IMR-90 (cell line): ENCODE measurements around the gene SLC4A4. TPM values are rescaled to one million over a fixed set of nuclear protein-coding genes. Genes with fewer than 3 reads are reported as not detected.
A peak's percentile ranks its signal among the peaks of the same experiment; 100 is the strongest.

Experiments
- ATAC-seq: fragments of 200-7000 bp; cut with Tn5 transposase; 2 replicates; pipeline ENCODE4 v1.9.1; 2020; ENCODE audit warnings: low read depth, mild to moderate bottlenecking, moderate library complexity
- BruUV-seq: library from RNA; stranded (reverse); fragments of 400-500 nt; replicated peaks from 2 replicates; lab custom pipeline; 2021; lab: Mats Ljungman, UMichigan
- CTCF ChIA-PET: fragments of 300-600 bp; formaldehyde crosslinking; extraction: SDS; loops from one replicate; lab custom pipeline; 2021; ENCODE audit warnings: antibody characterized with exemption; lab: Yijun Ruan, JAX
- POLR2A ChIA-PET: fragments of 300-600 bp; sonication (Branson Sonifier 250); formaldehyde crosslinking; loops from one replicate; lab custom pipeline; 2022; ENCODE audit warnings: antibody characterized with exemption; ENCODE audit not compliant: unreplicated experiment; lab: Charles Lee
- DNase-seq: peaks from one replicate; pipeline ENCODE4 v3.0.0; 2013
- H2AFZ ChIP-seq: replicated peaks from 2 replicates; pipeline ENCODE3; 2013; ENCODE audit warnings: low read length, mild to moderate bottlenecking; ENCODE audit not compliant: poor library complexity
- H2AK5ac ChIP-seq: 2 replicates; pipeline ENCODE4 v1.6.1; 2013; ENCODE audit warnings: low read depth, low read length, inconsistent platforms
- H2AK9ac ChIP-seq: replicated peaks from 2 replicates; pipeline ENCODE3; 2013; ENCODE audit warnings: mild to moderate bottlenecking, low read depth, low read length, moderate library complexity; ENCODE audit not compliant: poor library complexity
- H2BK120ac ChIP-seq: 2 replicates; pipeline ENCODE4 v1.6.1; 2013; ENCODE audit warnings: low read depth, low read length, inconsistent platforms
- H2BK15ac ChIP-seq: 3 replicates; pipeline ENCODE4 v1.6.1; 2013; ENCODE audit warnings: low read depth, low read length, inconsistent platforms
- H2BK20ac ChIP-seq: 2 replicates; pipeline ENCODE4 v1.6.1; 2013; ENCODE audit warnings: low read depth, mild to moderate bottlenecking, inconsistent platforms, low read length, moderate library complexity
- H2BK5ac ChIP-seq: 2 replicates; pipeline ENCODE4 v1.6.1; 2013; ENCODE audit warnings: mild to moderate bottlenecking, low read depth, low read length, inconsistent platforms; ENCODE audit not compliant: poor library complexity, severe bottlenecking
- H3K14ac ChIP-seq: replicated peaks from 2 replicates; pipeline ENCODE4 v1.6.1; 2013; ENCODE audit warnings: low read depth, low read length, inconsistent platforms
- H3K18ac ChIP-seq: 2 replicates; pipeline ENCODE4 v1.6.1; 2013; ENCODE audit warnings: low read depth, low read length, control low read depth
- H3K23ac ChIP-seq: 2 replicates; pipeline ENCODE4 v1.6.1; 2013; ENCODE audit warnings: low read depth, low read length, inconsistent platforms
- H3K27ac ChIP-seq: 2 replicates; pipeline ENCODE4 v1.5.1; 2013; ENCODE audit warnings: mild to moderate bottlenecking, control low read depth, low read length; ENCODE audit not compliant: insufficient read depth
- H3K27me3 ChIP-seq: 2 replicates; pipeline ENCODE4 v1.6.1; 2013; ENCODE audit warnings: low read length; ENCODE audit not compliant: control insufficient read depth, insufficient read depth
- H3K36me3 ChIP-seq: 2 replicates; pipeline ENCODE4 v1.6.1; 2013; ENCODE audit warnings: low read length, mixed read lengths; ENCODE audit not compliant: control insufficient read depth, insufficient read depth
- H3K4ac ChIP-seq: 2 replicates; pipeline ENCODE4 v1.6.1; 2013; ENCODE audit warnings: low read depth, low read length, inconsistent platforms
- H3K4me1 ChIP-seq: 2 replicates; pipeline ENCODE4 v1.6.1; 2013; ENCODE audit warnings: low read length, mixed read lengths; ENCODE audit not compliant: control insufficient read depth, insufficient read depth
- H3K4me2 ChIP-seq: 2 replicates; pipeline ENCODE4 v1.6.1; 2013; ENCODE audit warnings: low read depth, mild to moderate bottlenecking, control low read depth, low read length, moderate library complexity
- H3K4me3 ChIP-seq: 2 replicates; pipeline ENCODE4 v1.5.1; 2013; ENCODE audit warnings: low read depth, mild to moderate bottlenecking, control low read depth, low read length, moderate library complexity; ENCODE audit not compliant: insufficient read depth
- H3K56ac ChIP-seq: 2 replicates; pipeline ENCODE4 v1.6.1; 2013; ENCODE audit warnings: low read length, inconsistent platforms; ENCODE audit not compliant: insufficient read depth; ENCODE audit errors: extremely low read depth
- H3K79me1 ChIP-seq, 2 experiments: 2 replicates each; pipeline ENCODE4 v1.6.1; 2013; ENCODE audit warnings: low read length in 2 of 2, inconsistent platforms in 1 of 2, low read depth in 1 of 2
- H3K9ac ChIP-seq: 2 replicates; pipeline ENCODE4 v1.6.1; 2013; ENCODE audit warnings: low read depth, low read length, control low read depth
- H3K9me1 ChIP-seq: 2 replicates; pipeline ENCODE4 v1.6.1; 2013; ENCODE audit warnings: low read length, inconsistent platforms; ENCODE audit not compliant: insufficient read depth
- H3K9me3 ChIP-seq: 2 replicates; pipeline ENCODE4 v1.6.1; 2013; ENCODE audit warnings: low read length; ENCODE audit not compliant: control insufficient read depth, insufficient read depth
- H4K20me1 ChIP-seq: 2 replicates; pipeline ENCODE4 v1.6.1; 2013; ENCODE audit warnings: low read length, inconsistent platforms; ENCODE audit not compliant: insufficient read depth
- H4K5ac ChIP-seq: 2 replicates; pipeline ENCODE4 v1.6.1; 2013; ENCODE audit warnings: mild to moderate bottlenecking, low read depth, low read length, control low read depth
- H4K8ac ChIP-seq, 2 experiments: 2 replicates each; pipeline ENCODE4 v1.6.1; 2013; ENCODE audit warnings: low read depth in 2 of 2, low read length in 2 of 2, control low read depth in 1 of 2, inconsistent platforms in 1 of 2
- H4K91ac ChIP-seq: 2 replicates; pipeline ENCODE4 v1.6.1; 2013; ENCODE audit warnings: low read depth, low read length, inconsistent platforms; ENCODE audit not compliant: insufficient read depth
- BHLHE40 ChIP-seq: fragments of 150-350 bp; IDR thresholded peaks from 2 replicates; pipeline ENCODE4 v1.6.1; 2016; ENCODE audit warnings: mild to moderate bottlenecking, low read depth, low read length
- CEBPB ChIP-seq: IDR thresholded peaks from 2 replicates; pipeline ENCODE4 v1.6.1; 2012; ENCODE audit warnings: low read depth, low read length, improper control_type of control experiment
- CHD1 ChIP-seq: IDR thresholded peaks from 2 replicates; pipeline ENCODE4 v1.6.1; 2012; ENCODE audit warnings: low read depth, low read length, improper control_type of control experiment
- CTCF ChIP-seq: conservative IDR thresholded peaks from 2 replicates; pipeline ENCODE4 v1.5.1; 2012; ENCODE audit warnings: mild to moderate bottlenecking, low read depth, low read length, improper control_type of control experiment
- ELK1 ChIP-seq: fragments of 150-350 bp; IDR thresholded peaks from 2 replicates; pipeline ENCODE4 v1.6.1; 2016; ENCODE audit warnings: low read depth, mild to moderate bottlenecking, low read length, moderate library complexity, borderline replicate concordance
- MAFK ChIP-seq: IDR thresholded peaks from 2 replicates; pipeline ENCODE4 v1.6.1; 2012; ENCODE audit warnings: low read depth, low read length, improper control_type of control experiment
- MAZ ChIP-seq: IDR thresholded peaks from 2 replicates; pipeline ENCODE4 v1.6.1; 2012; ENCODE audit warnings: low read depth, mild to moderate bottlenecking, low read length, improper control_type of control experiment, moderate library complexity, borderline replicate concordance
- MXI1 ChIP-seq: IDR thresholded peaks from 2 replicates; pipeline ENCODE4 v1.6.1; 2012; ENCODE audit warnings: low read depth, mild to moderate bottlenecking, low read length, moderate library complexity, borderline replicate concordance
- NFE2L2 ChIP-seq: fragments of 150-350 bp; IDR thresholded peaks from 2 replicates; pipeline ENCODE4 v1.6.1; 2016; ENCODE audit warnings: low read depth, mild to moderate bottlenecking, low read length
- POLR2A ChIP-seq: IDR thresholded peaks from 2 replicates; pipeline ENCODE4 v1.6.1; 2012; ENCODE audit warnings: mild to moderate bottlenecking, low read depth, low read length
- RAD21 ChIP-seq: IDR thresholded peaks from 2 replicates; pipeline ENCODE4 v1.6.1; 2012; ENCODE audit warnings: low read length, improper control_type of control experiment
- RCOR1 ChIP-seq: IDR thresholded peaks from 2 replicates; pipeline ENCODE4 v1.6.1; 2012; ENCODE audit warnings: mild to moderate bottlenecking, low read length, improper control_type of control experiment; ENCODE audit not compliant: insufficient replicate concordance
- RFX5 ChIP-seq: IDR thresholded peaks from 2 replicates; pipeline ENCODE4 v1.8.0; 2012; ENCODE audit warnings: low read depth, mild to moderate bottlenecking, low read length, moderate library complexity
- SMC3 ChIP-seq: fragments of 150-350 bp; IDR thresholded peaks from 2 replicates; pipeline ENCODE4 v1.6.1; 2016; ENCODE audit warnings: low read depth, mild to moderate bottlenecking, antibody characterized with exemption, low read length, moderate library complexity
- USF2 ChIP-seq: fragments of 150-350 bp; IDR thresholded peaks from 2 replicates; pipeline ENCODE4 v1.6.1; 2017; ENCODE audit warnings: mild to moderate bottlenecking, antibody characterized with exemption, low read length, low read depth
- WGBS, 2 experiments: methylation state at CpG; one replicate each; pipeline versions ENCODE4 v1.1.5 to v1.1.7; 2013; ENCODE audit warnings: missing lambda C conversion rate in 2 of 2; ENCODE audit not compliant: insufficient read length in 1 of 2; ENCODE audit errors: extremely low coverage in 2 of 2; 5-methylcytosine and 5-hydroxymethylcytosine counted together
- dilution Hi-C: fragments of 300-500 bp; cut with HindIII; formaldehyde crosslinking; loops from one replicate; pipeline ENCODE4 v1.14.3; 2018; ENCODE audit warnings: low sequenced_read_pairs; ENCODE audit not compliant: unreplicated experiment
- in situ Hi-C: fragments of 300-500 bp; cut with MboI; formaldehyde crosslinking; loops from 3 replicates; pipeline ENCODE4 v1.14.3; 2019; ENCODE audit warnings: low sequenced_read_pairs, inconsistent platforms, mixed read lengths
- intact Hi-C: fragments of 100-400 bp; cut with micrococcal nuclease; formaldehyde crosslinking; loops from 2 replicates; pipeline ENCODE4 v1.10.0; 2022
- polyA plus RNA-seq, 3 experiments: library from polyadenylated mRNA; depleted of rRNA; stranded (reverse); fragments of >200 nt; gene quantifications; 2 replicates each; pipeline ENCODE4 v1.2.3, GENCODE V29; 2012; ENCODE audit warnings: low replicate concordance in 1 of 3
- total RNA-seq: library from RNA; depleted of rRNA; stranded (reverse); fragments of >200 nt; gene quantifications from 2 replicates; pipeline ENCODE4 v1.2.3, GENCODE V29; 2012

SLC4A4 gene
- total and polyA plus RNA-seq, 2 of the 4 experiments (the other 2 are of a cell fraction) = 5.6 to 16.8 TPM

- no peaks in the 10 kb centered on the region for H3K79me1 ChIP-seq
- H3K27me3 ChIP-seq = peaks cover 5% of the 10 kb centered on the region
- POLR2A ChIA-PET = no interaction called here
- DNase-seq (peak; percentile 3), ATAC-seq (no peak)
- no peak overlapping the region for H2BK20ac ChIP-seq
- H2AK9ac ChIP-seq = no peak overlapping the region
- no peak overlapping the region for H3K4me3 ChIP-seq
- H3K9ac ChIP-seq = no peak overlapping the region
- no peak overlapping the region for H4K8ac ChIP-seq
- H3K18ac ChIP-seq = no peak overlapping the region
- no peaks in the 10 kb centered on the region for H4K20me1 ChIP-seq
- H3K9me1 ChIP-seq = no peaks in the 10 kb centered on the region
- H3K23ac ChIP-seq = no peak overlapping the region
- H2AK5ac ChIP-seq = no peak overlapping the region
- no peak overlapping the region for H3K14ac ChIP-seq
- dilution Hi-C loops = no loop called here
- in situ Hi-C loops = no loop called here
- CTCF ChIA-PET = no interaction called here
- no peak overlapping the region for H2BK15ac ChIP-seq
- no peak overlapping the region for H3K56ac ChIP-seq
- intact Hi-C loops = no loop called here
- H3K4me1 ChIP-seq = no peaks in the 10 kb centered on the region
- no peak overlapping the region for H4K91ac ChIP-seq
- no peak overlapping the region for H2AFZ ChIP-seq
- no peak overlapping the region for H3K4me2 ChIP-seq
- no peaks in the 10 kb centered on the region; the same call in 1 of the 2 replicates for H3K9me3 ChIP-seq
- 86% methylated on average over 1 of the region's 6 CpGs; no CpG with 5 or more reads in 1 of the 2 experiments for WGBS, 2 experiments
- H2BK120ac ChIP-seq = no peak overlapping the region
- no peak overlapping the region for H3K4ac ChIP-seq
- no TSS peak for BruUV-seq
- H3K27ac ChIP-seq = no peak overlapping the region
- TF ChIP-seq CTCF (no peak), NFE2L2 (no peak), USF2 (no peak), POLR2A (no peak), ELK1 (no peak), MAFK (no peak), SMC3 (no peak), CHD1 (no peak), RCOR1 (no peak), MAZ (no peak), RAD21 (no peak), CEBPB (no peak), MXI1 (no peak), BHLHE40 (no peak), RFX5 (no peak)
- no peaks in the 10 kb centered on the region for H3K36me3 ChIP-seq
- H4K5ac ChIP-seq = no peak overlapping the region
- no peak overlapping the region for H2BK5ac ChIP-seq
Measured at GRCh38 chr4:71602289-71602900, 263.6 kb downstream of the SLC4A4 start.
